Spleen (tissue), 7 donors: Measurements from ENCODE around the gene KIF5C.

Experiments
- POLR2A ChIP-seq, 3 donors: fragments of 450-650 bp; IDR thresholded peaks; one replicate each; pipeline ENCODE4 v1.5.1; 2017; ENCODE audit warnings: antibody characterized with exemption in 3 of 3, mild to moderate bottlenecking in 1 of 3
- TF ChIP-seq, protein P1 (sequence below), 11 experiments: fragments of 200-600 bp in 7 of 11; fragments of 450-650 bp in 4 of 11; sonication (generic) in 4 of 11; IDR thresholded peaks in 8 of 11; conservative IDR thresholded peaks in 3 of 11; 1 replicate in 7 of 11; 2 replicates in 4 of 11; pipeline versions ENCODE4 v1.4.0 to v1.8.0; 2016 to 2021; ENCODE audit warnings: antibody characterized with exemption in 11 of 11, inconsistent platforms in 4 of 11, mild to moderate bottlenecking in 1 of 11
- donor health status: DM: no; HTN: no; CAD: no; lungs with moderate emphysema.
- donor health status: DM: no; HTN: no; CAD: no.
- donor health status: DM: no; HTN: no; CAD: no.

DNA sequence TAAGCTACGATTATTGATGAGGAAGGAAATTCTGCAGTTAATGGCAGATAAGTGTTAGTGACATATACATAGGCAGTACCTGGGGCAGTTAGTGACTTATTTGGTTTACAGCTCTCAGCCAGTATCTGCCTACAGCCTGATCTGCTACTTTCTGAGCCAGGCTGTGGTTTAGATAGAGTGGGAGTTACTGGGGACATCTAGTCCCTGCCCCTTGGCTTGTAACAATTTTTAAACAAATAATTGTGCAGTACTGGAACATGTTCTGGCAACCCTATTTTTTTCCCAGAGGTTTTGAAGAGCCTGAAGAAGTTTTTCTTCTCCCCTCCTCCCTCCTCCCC lies 2.3 kb downstream of the KIF5C start:
- no peak for TF ChIP-seq POLR2A (IDR thresholded peaks at IDR 0.05)
- TF ChIP-seq, protein P1, sequence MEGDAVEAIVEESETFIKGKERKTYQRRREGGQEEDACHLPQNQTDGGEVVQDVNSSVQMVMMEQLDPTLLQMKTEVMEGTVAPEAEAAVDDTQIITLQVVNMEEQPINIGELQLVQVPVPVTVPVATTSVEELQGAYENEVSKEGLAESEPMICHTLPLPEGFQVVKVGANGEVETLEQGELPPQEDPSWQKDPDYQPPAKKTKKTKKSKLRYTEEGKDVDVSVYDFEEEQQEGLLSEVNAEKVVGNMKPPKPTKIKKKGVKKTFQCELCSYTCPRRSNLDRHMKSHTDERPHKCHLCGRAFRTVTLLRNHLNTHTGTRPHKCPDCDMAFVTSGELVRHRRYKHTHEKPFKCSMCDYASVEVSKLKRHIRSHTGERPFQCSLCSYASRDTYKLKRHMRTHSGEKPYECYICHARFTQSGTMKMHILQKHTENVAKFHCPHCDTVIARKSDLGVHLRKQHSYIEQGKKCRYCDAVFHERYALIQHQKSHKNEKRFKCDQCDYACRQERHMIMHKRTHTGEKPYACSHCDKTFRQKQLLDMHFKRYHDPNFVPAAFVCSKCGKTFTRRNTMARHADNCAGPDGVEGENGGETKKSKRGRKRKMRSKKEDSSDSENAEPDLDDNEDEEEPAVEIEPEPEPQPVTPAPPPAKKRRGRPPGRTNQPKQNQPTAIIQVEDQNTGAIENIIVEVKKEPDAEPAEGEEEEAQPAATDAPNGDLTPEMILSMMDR (IDR thresholded peaks at IDR 0.05 in 8 of 11, conservative IDR thresholded peaks at IDR 0.05 in 3 of 11): no peak
